Natural killer cell (primary cell): Measurements from ENCODE around the gene MAP2K2. TPM values are rescaled to one million over a fixed set of nuclear protein-coding genes. Genes with fewer than 3 reads are reported as not detected.

Source experiments
- ATAC-seq, 3 donors: fragments of 150-1000 bp in 2 of 3; fragments of 200-7000 bp in 1 of 3; cut with Tn5 transposase; 1 replicate in 1 of 3; 2 replicates in 2 of 3; pipeline ENCODE4 v1.10.0; 2021; ENCODE audit warnings: mild to moderate bottlenecking in 2 of 3, moderate library complexity in 2 of 3
- DNase-seq, 2 donors: peaks; one replicate each; pipeline versions ENCODE4 v3.0.0 to v3.0.0-alpha.2; 2013 to 2021; ENCODE audit warnings: mixed read lengths in 1 of 2
- H3K27ac ChIP-seq: one replicate; pipeline ENCODE4 v1.5.1; 2013; ENCODE audit warnings: mild to moderate bottlenecking, low read length
- H3K27me3 ChIP-seq: one replicate; pipeline ENCODE4 v1.6.1; 2013; ENCODE audit warnings: low read length; ENCODE audit not compliant: control insufficient read depth, insufficient read depth
- H3K36me3 ChIP-seq: one replicate; pipeline ENCODE4 v1.6.1; 2013; ENCODE audit warnings: low read length; ENCODE audit not compliant: control insufficient read depth, insufficient read depth
- H3K4me1 ChIP-seq: one replicate; pipeline ENCODE4 v1.6.1; 2013; ENCODE audit warnings: low read length; ENCODE audit not compliant: control insufficient read depth, insufficient read depth
- H3K4me3 ChIP-seq: one replicate; pipeline ENCODE4 v1.5.1; 2013; ENCODE audit warnings: low read length
- H3K9me3 ChIP-seq: one replicate; pipeline ENCODE4 v1.6.1; 2013; ENCODE audit warnings: low read length; ENCODE audit not compliant: control insufficient read depth, insufficient read depth
- H3K27ac Mint-ChIP-seq, 2 donors: one replicate each; pipeline ENCODE4 v1.8.0; 2022; ENCODE audit warnings: mild to moderate bottlenecking in 2 of 2, mixed read lengths in 2 of 2, moderate library complexity in 1 of 2
- H3K27me3 Mint-ChIP-seq, 2 donors: one replicate each; pipeline ENCODE4 v1.8.0; 2022; ENCODE audit warnings: low read depth in 2 of 2, mixed read lengths in 2 of 2
- H3K36me3 Mint-ChIP-seq: one replicate; pipeline ENCODE4 v1.8.0; 2022; ENCODE audit warnings: mixed read lengths
- H3K4me1 Mint-ChIP-seq, 2 donors: one replicate each; pipeline ENCODE4 v1.8.0; 2022; ENCODE audit warnings: mixed read lengths in 2 of 2
- H3K4me3 Mint-ChIP-seq: one replicate; pipeline ENCODE4 v1.8.0; 2022; ENCODE audit warnings: mild to moderate bottlenecking, moderate library complexity, mixed read lengths
- H3K9me3 Mint-ChIP-seq, 2 donors: one replicate each; pipeline ENCODE4 v1.8.0; 2022; ENCODE audit warnings: mixed read lengths in 2 of 2
- CTCF ChIP-seq: fragments of 200-600 bp; IDR thresholded peaks from one replicate; pipeline ENCODE4 v1.8.0; 2022; ENCODE audit warnings: antibody characterized with exemption
- WGBS: methylation state at CpG from one replicate; pipeline ENCODE4 v1.1.7; 2013; ENCODE audit warnings: missing lambda C conversion rate; ENCODE audit not compliant: insufficient coverage; 5-methylcytosine and 5-hydroxymethylcytosine counted together
- intact Hi-C: fragments of 100-400 bp; cut with micrococcal nuclease; formaldehyde crosslinking; loops from one replicate; pipeline ENCODE4 v1.14.2; 2022
- total RNA-seq, 4 donors: library from RNA; stranded (reverse); fragments of 120-200 nt in 1 of 4; gene quantifications; one replicate each; pipeline versions ENCODE4 v1.2.3 to v1.2.4, GENCODE V29; 2013 to 2022

MAP2K2 gene
- total RNA-seq, 3 donors from 2014 or later (not counting 1 experiment from before 2014, with no cell fraction given): 137 to 154 (median 152) TPM

GRCh38 chr19:4068047-4068966 lies 55.6 kb downstream of the MAP2K2 start:
- Histone ChIP-seq H3K4me3 (peak overlapping the region; percentile 66), H3K27me3 (no peaks in the 10 kb centered on the region), H3K36me3 (peaks cover under 1% of the 10 kb centered on the region), H3K27ac (peak overlapping the region; percentile 92), H3K9me3 (no peaks in the 10 kb centered on the region), H3K4me1 (peaks cover 40% of the 10 kb centered on the region)
- ATAC-seq (no peak), DNase-seq (peak in 1 of 2 donors; percentile 58)
- 28% methylated on average over 29 of the region's 31 CpGs for WGBS
- Mint-ChIP-seq H3K4me1 (peaks cover 24 to 29% of the 10 kb centered on the region in 2 donors), H3K27ac (peak overlapping the region; percentile 81 to 86), H3K4me3 (peak overlapping the region; percentile 85), H3K9me3 (no peaks in the 10 kb centered on the region), H3K36me3 (no peaks in the 10 kb centered on the region), H3K27me3 (no peaks in the 10 kb centered on the region)
- intact Hi-C loops: loop anchor here (5.0 kb wide), 1 partner anchor 81 kb away; the partner anchor contains the start of gene EEF2
- no peak for TF ChIP-seq CTCF

GRCh38 chr19:4067396-4068046 lies 56.4 kb downstream of the MAP2K2 start:
- Mint-ChIP-seq H3K36me3 (no peaks in the 10 kb centered on the region), H3K9me3 (no peaks in the 10 kb centered on the region), H3K4me3 (peak overlapping the region; percentile 85), H3K27me3 (no peaks in the 10 kb centered on the region), H3K27ac (peak overlapping the region; percentile 81 to 86), H3K4me1 (peaks cover 24 to 32% of the 10 kb centered on the region in 2 donors)
- no peak for TF ChIP-seq CTCF
- ATAC-seq: peak in 1 of 3 donors; percentile 0
- peak overlapping the region; percentile 92 for H3K27ac ChIP-seq
- H3K36me3 ChIP-seq: peaks cover 8% of the 10 kb centered on the region
- WGBS: under 1% methylated on average over 53 of the region's 58 CpGs
- H3K4me1 ChIP-seq: peaks cover 48% of the 10 kb centered on the region
- H3K9me3 ChIP-seq: no peaks in the 10 kb centered on the region
- intact Hi-C loops: loop anchor here (2.0 to 5.0 kb wide), 2 partner anchors 37 to 80 kb away; partner anchors contain the start of gene EEF2
- no peaks in the 10 kb centered on the region for H3K27me3 ChIP-seq
- H3K4me3 ChIP-seq: peak overlapping the region; percentile 66
- no peak for DNase-seq

GRCh38 chr19:4066682-4067395 lies 57.1 kb downstream of the MAP2K2 start, which contains the start of gene ZBTB7A:
Gene ZBTB7A, minus strand, starts transcription at chr19:4066899. Its CDS starts 11,667 bp downstream, at chr19:4055232.
- peaks cover 24 to 34% of the 10 kb centered on the region in 2 donors for H3K4me1 Mint-ChIP-seq
- peaks cover 55% of the 10 kb centered on the region for H3K4me1 ChIP-seq
- H3K4me3 Mint-ChIP-seq: peak within 1 kb of the TSS; percentile 90
- under 1% methylated on average over 71 of the region's 85 CpGs for WGBS
- no peaks in the 10 kb centered on the region for H3K36me3 Mint-ChIP-seq
- H3K27ac ChIP-seq: peak within 1 kb of the TSS; percentile 92
- peak; percentile 37 to 52 (median 45) for ATAC-seq
- no peaks in the 10 kb centered on the region for H3K9me3 Mint-ChIP-seq
- peak within 1 kb of the TSS; percentile 81 to 86 for H3K27ac Mint-ChIP-seq
- H3K27me3 ChIP-seq: no peaks in the 10 kb centered on the region
- TF ChIP-seq CTCF: no peak
- intact Hi-C loops: loop anchor here (2.0 to 5.0 kb wide), 2 partner anchors 38 to 80 kb away; partner anchors contain the start of gene EEF2
- no peaks in the 10 kb centered on the region for H3K9me3 ChIP-seq
- peaks cover 12% of the 10 kb centered on the region for H3K36me3 ChIP-seq
- DNase-seq: peak; percentile 74 to 87
- H3K27me3 Mint-ChIP-seq: no peaks in the 10 kb centered on the region
- H3K4me3 ChIP-seq: peak within 1 kb of the TSS; percentile 99
